A549 (cell line): Measurements from ENCODE around the gene HSPA1A. TPM values are rescaled to one million over a fixed set of nuclear protein-coding genes. Genes with fewer than 3 reads are reported as not detected.

ENCODE experiments used
- CBX8 ChIP-seq: fragments of 200-600 bp; sonication (generic); IDR thresholded peaks from 2 replicates; pipeline ENCODE4 v1.6.1; 2016
- CEBPB ChIP-seq, 2 experiments: fragments of >200 bp in 1 of 2; sonication (Bioruptor Twin) in 1 of 2; formaldehyde crosslinking in 1 of 2; IDR thresholded peaks; 2 replicates each; pipeline ENCODE4 v1.6.1; 2012 to 2016
- CHD2 ChIP-seq: fragments of 150-350 bp; IDR thresholded peaks from 2 replicates; pipeline ENCODE4 v1.6.1; 2014; ENCODE audit warnings: low read length; ENCODE audit not compliant: partially characterized antibody
- CHD4 ChIP-seq: fragments of 200-600 bp; sonication (generic); IDR thresholded peaks from 2 replicates; pipeline ENCODE4 v1.6.1; 2016; ENCODE audit warnings: antibody characterized with exemption, mild to moderate bottlenecking, borderline replicate concordance
- EHF ChIP-seq: fragments of 250-450 bp; sonication (Bioruptor Pico); IDR thresholded peaks from 2 replicates; pipeline ENCODE4 v1.5.0; 2020; ENCODE audit warnings: mild to moderate bottlenecking
- EP300 ChIP-seq, 2 experiments: fragments of >200 bp; sonication (Bioruptor Twin); formaldehyde crosslinking; IDR thresholded peaks; 2 replicates in 1 of 2; 3 replicates in 1 of 2; pipeline ENCODE4 v1.6.1; 2016 to 2017
- FOSB ChIP-seq: fragments of 250-450 bp; sonication (Bioruptor Pico); IDR thresholded peaks from 2 replicates; pipeline ENCODE4 v1.5.0; 2020; ENCODE audit warnings: mild to moderate bottlenecking, moderate library complexity
- FOSL2 ChIP-seq, 2 experiments: fragments of 450-650 bp in 1 of 2; fragments of >200 bp in 1 of 2; sonication (Bioruptor Twin) in 1 of 2; formaldehyde crosslinking; IDR thresholded peaks; 2 replicates each; pipeline versions ENCODE4 v1.5.0 to v1.6.1; 2016 to 2020; ENCODE audit warnings: mild to moderate bottlenecking in 1 of 2, moderate library complexity in 1 of 2
- FOXS1 ChIP-seq: fragments of 250-450 bp; sonication (Bioruptor Pico); IDR thresholded peaks from 2 replicates; pipeline ENCODE4 v1.5.0; 2020; ENCODE audit warnings: mild to moderate bottlenecking, moderate library complexity
- GATA3 ChIP-seq: IDR thresholded peaks from 2 replicates; pipeline ENCODE4 v1.6.1; 2012; ENCODE audit warnings: borderline replicate concordance
- HDAC2 ChIP-seq: fragments of 200-600 bp; sonication (generic); IDR thresholded peaks from 2 replicates; pipeline ENCODE4 v1.6.1; 2016
- HEYL ChIP-seq: fragments of 250-450 bp; sonication (Bioruptor Pico); IDR thresholded peaks from 2 replicates; pipeline ENCODE4 v1.8.0; 2021; ENCODE audit warnings: mild to moderate bottlenecking, moderate library complexity
- HOXA7 ChIP-seq: fragments of 250-450 bp; sonication (Bioruptor Pico); IDR thresholded peaks from 2 replicates; pipeline ENCODE4 v1.5.0; 2020; ENCODE audit warnings: mild to moderate bottlenecking, moderate library complexity
- HOXB5 ChIP-seq: fragments of 250-450 bp; sonication (Bioruptor Pico); IDR thresholded peaks from 2 replicates; pipeline ENCODE4 v1.5.0; 2020; ENCODE audit warnings: mild to moderate bottlenecking, moderate library complexity
- JUN ChIP-seq, 2 experiments: fragments of >200 bp; sonication (Bioruptor Twin); formaldehyde crosslinking; IDR thresholded peaks; 2 replicates in 1 of 2; 3 replicates in 1 of 2; pipeline ENCODE4 v1.6.1; 2016 to 2017
- JUNB ChIP-seq: fragments of >200 bp; sonication (Bioruptor Twin); formaldehyde crosslinking; IDR thresholded peaks from 2 replicates; pipeline ENCODE4 v1.6.1; 2016
- KDM1A ChIP-seq: fragments of 200-600 bp; sonication (generic); IDR thresholded peaks from 2 replicates; pipeline ENCODE4 v1.6.1; 2016; ENCODE audit warnings: low read depth, mild to moderate bottlenecking
- KDM5A ChIP-seq: fragments of 200-600 bp; sonication (generic); IDR thresholded peaks from 2 replicates; pipeline ENCODE4 v1.6.1; 2016; ENCODE audit warnings: antibody characterized with exemption, mild to moderate bottlenecking
- MAFK ChIP-seq: fragments of 450-650 bp; IDR thresholded peaks from 2 replicates; pipeline ENCODE4 v1.6.1; 2014; ENCODE audit not compliant: partially characterized antibody
- MAZ ChIP-seq: fragments of 150-350 bp; IDR thresholded peaks from 2 replicates; pipeline ENCODE4 v1.6.1; 2014; ENCODE audit warnings: antibody characterized with exemption, low read depth, low read length, borderline replicate concordance
- NFE2L2 ChIP-seq: fragments of 150-350 bp; conservative IDR thresholded peaks from 2 replicates; pipeline ENCODE4 v1.6.1; 2014; ENCODE audit warnings: low read length
- NPAS2 ChIP-seq: fragments of 250-450 bp; sonication (Bioruptor Pico); IDR thresholded peaks from 2 replicates; pipeline ENCODE4 v1.8.0; 2022; ENCODE audit warnings: mild to moderate bottlenecking, moderate library complexity, borderline replicate concordance
- PHF8 ChIP-seq: fragments of 200-600 bp; sonication (generic); IDR thresholded peaks from 2 replicates; pipeline ENCODE4 v1.6.1; 2016; ENCODE audit warnings: low read depth, mild to moderate bottlenecking, antibody characterized with exemption, moderate library complexity, borderline replicate concordance
- POLR2A ChIP-seq: IDR thresholded peaks from 2 replicates; pipeline ENCODE4 v1.6.1; 2012; ENCODE audit warnings: mild to moderate bottlenecking, low read length
- RAD21 ChIP-seq, 2 experiments: fragments of >200 bp in 1 of 2; sonication (Bioruptor Twin) in 1 of 2; formaldehyde crosslinking in 1 of 2; IDR thresholded peaks in 1 of 2; conservative IDR thresholded peaks in 1 of 2; 2 replicates in 1 of 2; 3 replicates in 1 of 2; pipeline ENCODE4 v1.6.1; 2012 to 2018; ENCODE audit warnings: inconsistent platforms in 1 of 2
- RCOR1 ChIP-seq: fragments of 150-350 bp; IDR thresholded peaks from 2 replicates; pipeline ENCODE4 v1.6.1; 2014; ENCODE audit warnings: antibody characterized with exemption, low read length, low read depth
- RFX5 ChIP-seq: fragments of 450-650 bp; IDR thresholded peaks from 2 replicates; pipeline ENCODE4 v1.7.1; 2014; ENCODE audit warnings: antibody characterized with exemption, mild to moderate bottlenecking, moderate library complexity
- SMC3 ChIP-seq: fragments of >200 bp; sonication (Bioruptor Twin); formaldehyde crosslinking; IDR thresholded peaks from 3 replicates; pipeline ENCODE4 v1.6.1; 2018; ENCODE audit warnings: inconsistent platforms
- TFCP2L1 ChIP-seq: fragments of 250-450 bp; sonication (Bioruptor Pico); IDR thresholded peaks from 2 replicates; pipeline ENCODE4 v1.5.0; 2021; ENCODE audit warnings: mild to moderate bottlenecking
- TP53 ChIP-seq: fragments of 250-450 bp; sonication (Bioruptor Pico); IDR thresholded peaks from 2 replicates; pipeline ENCODE4 v1.5.0; 2021; ENCODE audit warnings: mild to moderate bottlenecking, moderate library complexity
- ZC3H11A ChIP-seq: fragments of 450-650 bp; IDR thresholded peaks from 2 replicates; pipeline ENCODE4 v1.6.1; 2014; ENCODE audit warnings: antibody characterized with exemption, mild to moderate bottlenecking
- ZFP36 ChIP-seq: fragments of 450-650 bp; IDR thresholded peaks from 2 replicates; pipeline ENCODE4 v1.6.1; 2014; ENCODE audit warnings: borderline replicate concordance; ENCODE audit not compliant: partially characterized antibody
- ZSCAN20 ChIP-seq: fragments of 250-450 bp; sonication (Bioruptor Pico); IDR thresholded peaks from 2 replicates; pipeline ENCODE4 v1.8.0; 2022; ENCODE audit warnings: mild to moderate bottlenecking, moderate library complexity
- polyA plus RNA-seq, 4 experiments: library from polyadenylated mRNA; depleted of rRNA in 3 of 4; stranded (reverse); fragments of >200 nt; fragmentation: RNase III in 1 of 4; extraction: RNeasy Plus Mini Kit Qiagen cat#74134 plus additional on column Dnase treatment in 1 of 4; gene quantifications; 2 replicates in 3 of 4; 3 replicates in 1 of 4; pipeline ENCODE4 v1.2.3, GENCODE V29; 2011 to 2017
- TF ChIP-seq, protein P1 (sequence below): fragments of 450-650 bp; IDR thresholded peaks from 2 replicates; pipeline ENCODE4 v1.6.1; 2014; ENCODE audit warnings: antibody characterized with exemption
- TF ChIP-seq, protein P2 (sequence below): fragments of >200 bp; sonication (Bioruptor Twin); formaldehyde crosslinking; IDR thresholded peaks from 3 replicates; pipeline ENCODE4 v1.5.1; 2016
- TF ChIP-seq, protein P3 (sequence below): fragments of >200 bp; sonication (Bioruptor Twin); formaldehyde crosslinking; IDR thresholded peaks from 3 replicates; pipeline ENCODE4 v1.6.1; 2016
- TF ChIP-seq, protein P4 (sequence below): fragments of 250-450 bp; sonication (Bioruptor Pico); IDR thresholded peaks from 2 replicates; pipeline ENCODE4 v1.5.0; 2020; ENCODE audit warnings: low read depth, mild to moderate bottlenecking, moderate library complexity
- TF ChIP-seq, protein P5 (sequence below): IDR thresholded peaks from 2 replicates; pipeline ENCODE4 v1.6.1; 2012
- TF ChIP-seq, protein P6 (sequence below): IDR thresholded peaks from 2 replicates; pipeline ENCODE4 v1.6.1; 2012; ENCODE audit warnings: low read depth, borderline replicate concordance

HSPA1A gene
- polyA plus RNA-seq, 2 of the 4 experiments (the other 2 are of a cell fraction) = 122 to 204 TPM

DNA sequence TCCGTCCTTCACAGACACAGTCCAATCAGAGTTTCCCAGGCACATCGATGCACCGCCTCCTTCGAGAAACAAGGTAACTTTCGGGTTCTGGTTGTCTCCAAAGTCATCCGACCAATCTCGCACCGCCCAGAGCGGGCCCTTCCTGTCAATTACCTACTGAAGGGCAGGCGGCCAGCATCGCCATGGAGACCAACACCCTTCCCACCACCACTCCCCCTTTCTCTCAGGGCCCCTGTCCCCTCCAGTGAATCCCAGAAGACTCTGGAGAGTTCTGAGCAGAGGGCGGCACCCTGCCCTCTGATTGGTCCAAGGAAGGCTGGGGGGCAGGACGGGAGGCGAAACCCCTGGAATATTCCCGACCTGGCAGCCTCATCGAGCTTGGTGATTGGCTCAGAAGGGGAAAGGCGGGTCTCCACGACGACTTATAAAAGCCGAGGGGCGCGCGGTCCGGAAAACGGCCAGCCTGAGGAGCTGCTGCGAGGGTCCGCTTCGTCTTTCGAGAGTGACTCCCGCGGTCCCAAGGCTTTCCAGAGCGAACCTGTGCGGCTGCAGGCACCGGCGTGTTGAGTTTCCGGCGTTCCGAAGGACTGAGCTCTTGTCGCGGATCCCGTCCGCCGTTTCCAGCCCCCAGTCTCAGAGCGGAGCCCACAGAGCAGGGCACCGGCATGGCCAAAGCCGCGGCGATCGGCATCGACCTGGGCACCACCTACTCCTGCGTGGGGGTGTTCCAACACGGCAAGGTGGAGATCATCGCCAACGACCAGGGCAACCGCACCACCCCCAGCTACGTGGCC is 12.1 kb downstream of the HSPA1A start, which contains the start of gene HSPA1B (continued):
- TF ChIP-seq EP300 (IDR thresholded peaks at IDR 0.05) = no peak
- no peak for TF ChIP-seq CBX8
- TF ChIP-seq CHD4 = no peak
- TF ChIP-seq FOSB = no peak
- TF ChIP-seq MAFK = no peak
- TF ChIP-seq POLR2A = peak; percentile 100
- no peak for TF ChIP-seq ZSCAN20
- TF ChIP-seq RCOR1 = no peak
- no peak for TF ChIP-seq CHD2
- peak; percentile 39 to 81; a peak in 4 of 5 replicates for TF ChIP-seq JUN (IDR thresholded peaks at IDR 0.05)
- no peak for TF ChIP-seq HOXA7
- TF ChIP-seq, protein P1, sequence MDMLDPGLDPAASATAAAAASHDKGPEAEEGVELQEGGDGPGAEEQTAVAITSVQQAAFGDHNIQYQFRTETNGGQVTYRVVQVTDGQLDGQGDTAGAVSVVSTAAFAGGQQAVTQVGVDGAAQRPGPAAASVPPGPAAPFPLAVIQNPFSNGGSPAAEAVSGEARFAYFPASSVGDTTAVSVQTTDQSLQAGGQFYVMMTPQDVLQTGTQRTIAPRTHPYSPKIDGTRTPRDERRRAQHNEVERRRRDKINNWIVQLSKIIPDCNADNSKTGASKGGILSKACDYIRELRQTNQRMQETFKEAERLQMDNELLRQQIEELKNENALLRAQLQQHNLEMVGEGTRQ = no peak
- TF ChIP-seq, protein P2, sequence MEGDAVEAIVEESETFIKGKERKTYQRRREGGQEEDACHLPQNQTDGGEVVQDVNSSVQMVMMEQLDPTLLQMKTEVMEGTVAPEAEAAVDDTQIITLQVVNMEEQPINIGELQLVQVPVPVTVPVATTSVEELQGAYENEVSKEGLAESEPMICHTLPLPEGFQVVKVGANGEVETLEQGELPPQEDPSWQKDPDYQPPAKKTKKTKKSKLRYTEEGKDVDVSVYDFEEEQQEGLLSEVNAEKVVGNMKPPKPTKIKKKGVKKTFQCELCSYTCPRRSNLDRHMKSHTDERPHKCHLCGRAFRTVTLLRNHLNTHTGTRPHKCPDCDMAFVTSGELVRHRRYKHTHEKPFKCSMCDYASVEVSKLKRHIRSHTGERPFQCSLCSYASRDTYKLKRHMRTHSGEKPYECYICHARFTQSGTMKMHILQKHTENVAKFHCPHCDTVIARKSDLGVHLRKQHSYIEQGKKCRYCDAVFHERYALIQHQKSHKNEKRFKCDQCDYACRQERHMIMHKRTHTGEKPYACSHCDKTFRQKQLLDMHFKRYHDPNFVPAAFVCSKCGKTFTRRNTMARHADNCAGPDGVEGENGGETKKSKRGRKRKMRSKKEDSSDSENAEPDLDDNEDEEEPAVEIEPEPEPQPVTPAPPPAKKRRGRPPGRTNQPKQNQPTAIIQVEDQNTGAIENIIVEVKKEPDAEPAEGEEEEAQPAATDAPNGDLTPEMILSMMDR = no peak
- no peak for TF ChIP-seq MAZ
- no peak for TF ChIP-seq TP53 (CRISPR knock-in tag)
- no peak for TF ChIP-seq NPAS2 (CRISPR knock-in tag)
- no peak for TF ChIP-seq NFE2L2
- TF ChIP-seq KDM5A = no peak
- TF ChIP-seq FOXS1 (CRISPR knock-in tag) = no peak
- TF ChIP-seq, protein P3, sequence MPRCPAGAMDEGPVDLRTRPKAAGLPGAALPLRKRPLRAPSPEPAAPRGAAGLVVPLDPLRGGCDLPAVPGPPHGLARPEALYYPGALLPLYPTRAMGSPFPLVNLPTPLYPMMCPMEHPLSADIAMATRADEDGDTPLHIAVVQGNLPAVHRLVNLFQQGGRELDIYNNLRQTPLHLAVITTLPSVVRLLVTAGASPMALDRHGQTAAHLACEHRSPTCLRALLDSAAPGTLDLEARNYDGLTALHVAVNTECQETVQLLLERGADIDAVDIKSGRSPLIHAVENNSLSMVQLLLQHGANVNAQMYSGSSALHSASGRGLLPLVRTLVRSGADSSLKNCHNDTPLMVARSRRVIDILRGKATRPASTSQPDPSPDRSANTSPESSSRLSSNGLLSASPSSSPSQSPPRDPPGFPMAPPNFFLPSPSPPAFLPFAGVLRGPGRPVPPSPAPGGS = peak; percentile 85; the same call in 1 of the 3 replicates
- no peak for TF ChIP-seq ZFP36
- no peak for TF ChIP-seq SMC3
- no peak for TF ChIP-seq HEYL (CRISPR knock-in tag)
- peak; percentile 52; the same call in 1 of the 2 replicates for TF ChIP-seq PHF8
- TF ChIP-seq, protein P4, sequence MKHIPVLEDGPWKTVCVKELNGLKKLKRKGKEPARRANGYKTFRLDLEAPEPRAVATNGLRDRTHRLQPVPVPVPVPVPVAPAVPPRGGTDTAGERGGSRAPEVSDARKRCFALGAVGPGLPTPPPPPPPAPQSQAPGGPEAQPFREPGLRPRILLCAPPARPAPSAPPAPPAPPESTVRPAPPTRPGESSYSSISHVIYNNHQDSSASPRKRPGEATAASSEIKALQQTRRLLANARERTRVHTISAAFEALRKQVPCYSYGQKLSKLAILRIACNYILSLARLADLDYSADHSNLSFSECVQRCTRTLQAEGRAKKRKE (CRISPR knock-in tag) = no peak
- no peak for TF ChIP-seq GATA3
- TF ChIP-seq TFCP2L1 (CRISPR knock-in tag) = no peak
- TF ChIP-seq HDAC2 = no peak
- TF ChIP-seq HOXB5 (CRISPR knock-in tag) = no peak
- no peak for TF ChIP-seq RAD21 (conservative IDR thresholded peaks at IDR 0.05 in 1 of 2, IDR thresholded peaks at IDR 0.05 in 1 of 2)
- TF ChIP-seq ZC3H11A = no peak
- TF ChIP-seq RFX5 = 0 out of 2 replicates have a peak, but pooled peaks have one; percentile 19
- TF ChIP-seq, protein P5, sequence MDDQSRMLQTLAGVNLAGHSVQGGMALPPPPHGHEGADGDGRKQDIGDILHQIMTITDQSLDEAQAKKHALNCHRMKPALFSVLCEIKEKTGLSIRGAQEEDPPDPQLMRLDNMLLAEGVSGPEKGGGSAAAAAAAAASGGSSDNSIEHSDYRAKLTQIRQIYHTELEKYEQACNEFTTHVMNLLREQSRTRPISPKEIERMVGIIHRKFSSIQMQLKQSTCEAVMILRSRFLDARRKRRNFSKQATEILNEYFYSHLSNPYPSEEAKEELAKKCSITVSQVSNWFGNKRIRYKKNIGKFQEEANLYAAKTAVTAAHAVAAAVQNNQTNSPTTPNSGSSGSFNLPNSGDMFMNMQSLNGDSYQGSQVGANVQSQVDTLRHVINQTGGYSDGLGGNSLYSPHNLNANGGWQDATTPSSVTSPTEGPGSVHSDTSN = peak; percentile 74
- no peak for TF ChIP-seq FOSL2 (IDR thresholded peaks at IDR 0.05)
- TF ChIP-seq FOSL2 (CRISPR knock-in tag; IDR thresholded peaks at IDR 0.05) = no peak
- TF ChIP-seq JUNB = no peak
- no peak for TF ChIP-seq CEBPB (IDR thresholded peaks at IDR 0.05)
- TF ChIP-seq EHF = no peak
- TF ChIP-seq KDM1A = no peak
- TF ChIP-seq, protein P6, sequence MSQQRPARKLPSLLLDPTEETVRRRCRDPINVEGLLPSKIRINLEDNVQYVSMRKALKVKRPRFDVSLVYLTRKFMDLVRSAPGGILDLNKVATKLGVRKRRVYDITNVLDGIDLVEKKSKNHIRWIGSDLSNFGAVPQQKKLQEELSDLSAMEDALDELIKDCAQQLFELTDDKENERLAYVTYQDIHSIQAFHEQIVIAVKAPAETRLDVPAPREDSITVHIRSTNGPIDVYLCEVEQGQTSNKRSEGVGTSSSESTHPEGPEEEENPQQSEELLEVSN = 0 out of 2 replicates have a peak, but pooled peaks have one; percentile 37
